ENCODE data around the gene TPSAB1.

TPSAB1 gene

GRCh38 chr16:1285669-1286512, 45.4 kb downstream of the TPSAB1 start:
- Histone ChIP-seq H3K9me3 (ENCODE audit: insufficient read depth, low read length) (no peaks in the 10 kb centered on the region), H3K27me3 (ENCODE audit: low read length) (no peaks in the 10 kb centered on the region), H3K4me3 (ENCODE audit: insufficient read depth, low read length, poor library complexity, severe bottlenecking) (no peak overlapping the region), H3K4me2 (ENCODE audit: low read depth, low read length, poor library complexity, severe bottlenecking) (no peak overlapping the region), H4K20me1 (ENCODE audit: low read depth, low read length) (no peaks in the 10 kb centered on the region), H3K9ac (ENCODE audit: low read length) (no peak overlapping the region), H3K9me2 (replicated peaks; ENCODE audit: insufficient read depth, low read length) (no peaks in the 10 kb centered on the region), H3K27ac (ENCODE audit: low read depth, low read length) (no peak overlapping the region), H3F3A (ENCODE audit: insufficient read depth) (no peaks in the 10 kb centered on the region), H3K79me2 (ENCODE audit: insufficient read depth, low read length) (no peaks in the 10 kb centered on the region), H2AFZ (ENCODE audit: low read depth, low read length, severe bottlenecking) (no peak overlapping the region), H3K36me3 (ENCODE audit: low read length) (no peaks in the 10 kb centered on the region)
- no peak for TF ChIP-seq EZH2phosphoT487 (conservative IDR thresholded peaks at IDR 0.05; ENCODE audit: low read length)
- no peak for TF ChIP-seq CTCF (IDR thresholded peaks at IDR 0.05; ENCODE audit: insufficient read depth, low read length, poor library complexity, severe bottlenecking)

GRCh38 chr16:1286513-1287094, 46.1 kb downstream of the TPSAB1 start:
- no peaks in the 10 kb centered on the region for H3K36me3 ChIP-seq (ENCODE audit: low read length)
- H3K79me2 ChIP-seq (ENCODE audit: insufficient read depth, low read length) = no peaks in the 10 kb centered on the region
- H3K9me3 ChIP-seq (ENCODE audit: insufficient read depth, low read length) = no peaks in the 10 kb centered on the region
- H4K20me1 ChIP-seq (ENCODE audit: low read depth, low read length) = no peaks in the 10 kb centered on the region
- H3K4me2 ChIP-seq (ENCODE audit: low read depth, low read length, poor library complexity, severe bottlenecking) = no peak overlapping the region
- no peak overlapping the region for H3K27ac ChIP-seq (ENCODE audit: low read depth, low read length)
- no peak overlapping the region for H2AFZ ChIP-seq (ENCODE audit: low read depth, low read length, severe bottlenecking)
- no peak overlapping the region for H3K4me3 ChIP-seq (ENCODE audit: insufficient read depth, low read length, poor library complexity, severe bottlenecking)
- H3F3A ChIP-seq (ENCODE audit: insufficient read depth) = no peaks in the 10 kb centered on the region
- TF ChIP-seq CTCF (IDR thresholded peaks at IDR 0.05; ENCODE audit: insufficient read depth, low read length, poor library complexity, severe bottlenecking) = no peak
- no peak for TF ChIP-seq EZH2phosphoT487 (conservative IDR thresholded peaks at IDR 0.05; ENCODE audit: low read length)
- no peaks in the 10 kb centered on the region for H3K27me3 ChIP-seq (ENCODE audit: low read length)
- H3K9me2 ChIP-seq (replicated peaks; ENCODE audit: insufficient read depth, low read length) = no peaks in the 10 kb centered on the region
- H3K9ac ChIP-seq (ENCODE audit: low read length) = no peak overlapping the region

GRCh38 chr16:1287982-1288670, 47.6 kb downstream of the TPSAB1 start:
- no peak for TF ChIP-seq EZH2phosphoT487 (conservative IDR thresholded peaks at IDR 0.05; ENCODE audit: low read length)
- no peak for TF ChIP-seq CTCF (IDR thresholded peaks at IDR 0.05; ENCODE audit: insufficient read depth, low read length, poor library complexity, severe bottlenecking)
- Histone ChIP-seq H3F3A (ENCODE audit: insufficient read depth) (no peaks in the 10 kb centered on the region), H3K9ac (ENCODE audit: low read length) (no peak overlapping the region), H3K36me3 (ENCODE audit: low read length) (no peaks in the 10 kb centered on the region), H2AFZ (ENCODE audit: low read depth, low read length, severe bottlenecking) (no peak overlapping the region), H3K27me3 (ENCODE audit: low read length) (no peaks in the 10 kb centered on the region), H3K9me2 (replicated peaks; ENCODE audit: insufficient read depth, low read length) (no peaks in the 10 kb centered on the region), H3K4me2 (ENCODE audit: low read depth, low read length, poor library complexity, severe bottlenecking) (no peak overlapping the region), H3K9me3 (ENCODE audit: insufficient read depth, low read length) (no peaks in the 10 kb centered on the region), H3K4me3 (ENCODE audit: insufficient read depth, low read length, poor library complexity, severe bottlenecking) (no peak overlapping the region), H3K79me2 (ENCODE audit: insufficient read depth, low read length) (no peaks in the 10 kb centered on the region), H3K27ac (ENCODE audit: low read depth, low read length) (no peak overlapping the region), H4K20me1 (ENCODE audit: low read depth, low read length) (no peaks in the 10 kb centered on the region)

All from SU-DHL-6 (cell line).